GM21515 (cell line): ENCODE results near the gene CCT7.

Experiments
- ATAC-seq: cut with Tn5 transposase; IDR thresholded peaks from one replicate; pipeline ENCODE4 v1.9.1; 2021; ENCODE audit not compliant: unreplicated experiment

Gene CCT7

DNA sequence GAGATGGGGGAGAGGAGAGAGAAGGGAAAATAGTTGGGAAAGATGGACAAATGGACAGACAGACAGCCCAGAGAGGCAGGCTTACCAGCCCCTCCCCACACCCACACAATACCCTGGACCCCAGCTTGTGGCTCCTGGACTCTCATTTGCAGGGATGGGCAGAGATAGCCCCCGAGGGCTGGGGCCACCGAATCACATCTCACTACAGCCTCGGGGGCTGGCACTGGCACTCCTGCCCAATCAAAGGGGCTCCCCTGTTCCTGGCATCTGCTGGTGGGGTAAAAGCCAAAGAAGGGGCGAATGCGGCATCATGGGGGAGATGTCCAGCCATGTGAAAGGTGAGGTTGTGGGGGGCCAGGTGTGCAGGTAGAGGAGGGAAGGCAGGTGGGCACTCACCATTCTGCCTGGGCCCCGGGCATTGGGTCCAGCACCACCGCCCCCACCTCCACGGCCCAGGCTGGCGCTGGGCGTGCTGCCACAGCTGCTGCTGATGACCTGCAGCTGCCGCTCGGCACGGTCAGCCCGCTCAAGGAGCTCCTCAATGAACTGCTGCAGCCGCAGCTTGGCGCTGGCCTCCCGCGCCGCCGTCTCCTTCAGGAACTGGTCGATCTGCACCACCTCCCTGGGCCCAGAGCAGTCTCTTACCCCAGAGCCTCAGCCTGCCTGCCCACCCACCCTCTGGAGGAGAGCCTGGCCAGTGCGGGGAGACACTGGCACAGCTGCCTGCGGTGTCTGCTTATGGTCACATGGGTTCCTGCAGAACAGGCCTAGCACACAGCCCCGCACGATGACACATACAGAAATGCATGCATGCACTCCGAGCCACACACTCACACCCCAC lies 32.2 kb downstream of the CCT7 start:
- no peak for ATAC-seq

DNA sequence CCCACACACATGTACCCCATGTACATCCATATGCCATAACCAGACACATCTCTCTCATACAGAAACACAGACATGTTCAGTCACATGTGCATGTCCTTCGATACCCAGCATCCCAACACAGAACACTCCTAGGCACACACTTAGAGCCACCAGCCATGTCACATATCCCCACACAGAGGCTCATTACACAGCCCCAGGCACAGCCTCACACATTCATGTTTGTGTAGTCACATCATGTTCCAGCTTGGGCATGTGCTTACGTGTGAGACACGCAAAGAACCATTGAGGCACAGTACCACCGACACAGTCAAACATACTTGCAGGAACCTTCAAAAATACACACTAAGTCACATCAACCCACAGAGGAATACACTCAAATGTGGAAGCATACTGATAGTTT lies 32.9 kb downstream of the CCT7 start:
- ATAC-seq, result no peak

DNA sequence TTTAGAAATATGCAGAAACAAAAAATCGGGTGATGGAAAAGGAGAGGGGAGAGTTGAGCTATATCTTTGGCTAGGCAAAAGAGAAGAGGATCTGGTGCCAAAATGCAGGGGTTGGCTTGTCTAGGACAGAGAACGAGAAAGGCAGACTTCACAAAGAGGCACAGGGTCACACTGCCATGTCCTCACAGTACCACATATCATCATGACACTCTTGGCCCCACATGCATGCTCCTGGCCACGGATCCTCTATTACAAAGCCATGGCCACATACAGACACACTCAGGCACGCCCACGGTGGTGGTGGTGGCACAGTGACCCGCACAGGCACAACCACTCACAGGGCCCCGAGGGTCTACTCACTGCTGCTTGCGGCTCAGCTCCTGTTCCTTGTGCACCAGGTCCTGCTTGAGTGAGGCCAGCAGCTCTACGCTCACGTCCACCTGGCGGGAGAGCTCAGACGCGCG lies 34.3 kb downstream of the CCT7 start:
- ATAC-seq, result no peak

GRCh38 chr2:73268830-73269685 lies 35.0 kb downstream of the CCT7 start:
- ATAC-seq, result peak; percentile 84

GRCh38 chr2:73269686-73270465 lies 35.8 kb downstream of the CCT7 start:
- ATAC-seq, result no peak

- ATAC-seq, result no peak
Observed at GRCh38 chr2:73272270-73272669, 38.2 kb downstream of the CCT7 start.

DNA sequence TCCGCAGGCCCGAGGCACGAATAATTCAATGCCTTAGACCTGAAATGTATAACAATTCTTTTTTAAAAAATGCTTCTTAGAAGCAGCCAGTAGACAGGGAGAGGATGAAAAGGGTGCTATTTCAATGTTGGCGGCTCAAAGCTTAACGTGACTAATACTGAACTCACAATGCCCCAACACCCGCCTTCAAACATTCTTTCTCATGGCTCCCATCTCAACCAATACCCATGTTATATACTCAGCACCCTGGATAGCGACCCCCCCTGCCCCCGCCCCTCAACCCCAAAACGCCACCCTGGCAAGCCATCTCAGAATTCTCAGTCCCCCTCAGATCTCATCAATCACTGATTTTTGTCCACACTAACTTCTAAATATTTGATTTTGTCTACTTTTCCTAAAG lies 45.7 kb downstream of the CCT7 start:
- ATAC-seq, result no peak

GRCh38 chr2:73281244-73281643 lies 47.1 kb downstream of the CCT7 start:
- ATAC-seq, result no peak

DNA sequence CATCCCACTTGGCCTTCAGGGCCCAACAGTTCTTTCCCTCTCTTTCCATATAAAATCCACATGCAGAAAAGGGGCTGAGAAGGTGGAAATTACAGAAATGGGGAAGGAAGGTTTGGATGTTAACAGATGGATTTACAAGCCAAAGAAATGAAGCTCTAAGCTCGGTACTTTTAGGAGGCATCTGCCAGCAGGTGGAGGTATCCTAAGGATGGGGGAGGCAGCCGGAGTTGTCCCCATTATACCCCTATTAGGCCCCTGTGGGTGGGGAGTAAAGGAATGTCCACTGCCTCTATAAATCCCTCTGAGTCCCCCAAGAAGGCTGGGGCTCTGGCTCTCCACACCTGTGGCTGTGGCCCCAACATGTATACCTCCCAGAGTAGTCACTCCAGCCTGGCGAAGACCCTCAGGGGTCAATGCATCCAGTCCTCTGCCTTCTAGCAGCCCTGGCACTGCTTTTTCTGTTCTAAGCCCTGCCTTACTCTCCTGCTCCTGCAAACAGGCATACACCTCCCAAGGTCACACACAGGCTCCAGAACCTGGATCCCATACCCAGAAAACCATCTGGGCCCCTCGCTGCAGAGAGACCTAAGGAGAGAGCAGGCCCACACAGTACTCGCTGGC lies 48.9 kb downstream of the CCT7 start:
- ATAC-seq, result no peak

GRCh38 chr2:73283545-73284295 lies 49.6 kb downstream of the CCT7 start:
- ATAC-seq, result peak; percentile 23

DNA sequence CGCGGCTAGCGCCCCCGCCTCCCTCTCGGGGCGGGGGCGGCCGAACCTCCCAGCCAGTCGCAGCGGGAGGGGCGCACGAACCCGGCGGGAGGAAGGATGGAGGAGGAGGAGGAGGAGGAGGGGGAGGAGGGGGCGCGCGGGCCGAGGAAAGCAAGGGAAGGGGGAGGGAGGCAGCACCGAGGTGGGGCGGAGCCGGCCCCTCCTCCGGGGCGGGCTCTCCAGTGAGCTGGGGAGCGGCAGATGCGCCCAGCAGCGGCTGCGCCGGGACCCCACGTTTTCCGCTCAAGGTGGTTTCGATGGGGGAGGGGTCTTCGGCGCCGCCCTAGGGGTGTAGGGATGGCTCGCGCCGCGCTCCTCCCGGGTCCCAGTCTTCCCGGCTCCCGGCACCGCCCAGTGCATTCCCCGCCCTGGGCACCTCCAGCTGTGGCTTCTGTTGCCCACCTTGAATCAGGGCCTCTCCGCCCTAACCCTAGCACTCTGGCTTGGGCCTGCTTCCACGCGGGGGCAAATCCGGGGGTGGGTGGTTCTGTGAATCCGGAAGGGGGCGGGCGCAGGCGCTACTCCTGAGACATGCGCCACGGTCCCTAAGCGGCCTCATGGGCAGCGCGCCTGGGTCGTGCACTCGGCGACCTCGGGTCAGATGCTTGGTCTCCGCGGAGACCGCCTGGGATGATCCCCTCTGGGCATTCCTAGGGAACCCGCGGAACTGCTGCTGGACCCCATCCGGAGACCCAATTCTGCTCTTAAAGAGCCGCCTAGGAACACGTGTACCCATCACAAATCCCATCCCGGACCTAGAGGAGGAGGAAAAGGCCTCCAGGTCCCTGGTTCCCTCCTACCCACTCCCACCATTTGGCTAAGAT lies 50.4 kb downstream of the CCT7 start, which contains the start of gene FBXO41:
TSS of gene FBXO41 (minus strand) at position 183 of the 863 bp plus-strand sequence. CDS start 14,848 bp downstream, outside the sequence.
- peak; percentile 69 for ATAC-seq

- peak; percentile 53 for ATAC-seq
Observed at GRCh38 chr2:73285159-73285739, 51.1 kb downstream of the CCT7 start.

- ATAC-seq, result no peak
Observed at GRCh38 chr2:73286134-73286655, 52.1 kb downstream of the CCT7 start.

GRCh38 chr2:73289304-73289703 lies 55.2 kb downstream of the CCT7 start:
- no peak for ATAC-seq

DNA sequence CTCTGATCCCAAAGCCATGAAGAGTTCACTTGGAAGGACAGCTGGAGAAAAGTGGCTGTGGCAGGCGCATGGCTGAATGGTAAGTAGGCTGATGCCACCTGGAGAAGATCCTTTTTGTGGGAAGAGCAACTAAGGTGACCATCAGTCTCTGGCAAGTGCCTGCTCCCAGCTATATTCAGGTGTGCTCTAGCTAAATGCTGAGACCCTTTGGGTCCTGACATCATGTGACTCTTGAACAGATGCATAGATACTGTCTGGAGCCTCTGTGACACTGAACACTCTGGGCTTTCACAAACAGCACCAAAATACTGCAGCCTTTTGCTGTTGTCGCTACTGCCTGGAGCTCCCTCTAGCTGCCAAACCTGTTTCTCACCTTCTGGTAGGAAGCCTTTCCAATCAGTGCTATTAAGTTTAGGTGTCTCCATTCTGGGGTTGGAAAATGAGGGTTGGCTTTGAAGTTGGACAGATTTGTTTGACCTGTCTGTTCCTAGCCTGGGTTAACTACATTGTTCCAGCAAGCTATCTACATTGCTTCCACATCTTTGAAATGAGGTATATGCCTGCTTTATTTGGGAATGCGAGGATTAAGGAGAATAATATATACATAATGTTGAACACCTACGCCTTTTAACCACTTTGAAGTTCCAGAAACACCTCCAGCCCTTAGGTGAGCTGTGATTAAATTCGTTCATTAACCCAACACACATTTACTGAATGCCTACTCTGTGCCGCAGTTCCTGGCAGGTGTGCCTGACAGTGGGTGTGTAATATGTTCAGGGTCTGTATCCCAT lies 56.1 kb downstream of the CCT7 start:
- no peak for ATAC-seq

DNA sequence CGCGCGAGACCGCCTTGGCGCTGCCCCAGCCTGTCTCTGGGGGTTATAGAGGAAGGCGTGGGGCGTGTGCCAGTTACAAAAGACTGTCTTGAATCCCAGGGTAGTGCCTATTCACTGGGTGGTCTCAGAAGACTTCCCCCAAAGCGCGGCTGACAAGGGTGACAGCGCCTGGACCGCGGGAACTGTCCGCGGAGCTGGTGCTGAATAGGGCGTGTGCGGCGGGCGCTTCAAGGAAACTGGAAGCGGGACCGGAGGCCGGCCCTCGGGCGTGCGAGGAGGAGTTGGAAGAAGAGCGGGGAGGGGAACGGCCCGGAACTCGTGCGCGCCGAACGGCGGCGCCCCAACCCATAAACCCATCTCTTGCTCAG lies 57.0 kb downstream of the CCT7 start:
- ATAC-seq, result no peak

- ATAC-seq, result no peak
Observed at GRCh38 chr2:73291461-73292315, 57.6 kb downstream of the CCT7 start.
